MCF 10A (cell line): ENCODE measurements around the gene AAR2. TPM values are rescaled to one million over a fixed set of nuclear protein-coding genes. Genes with fewer than 3 reads are reported as not detected.

ENCODE experiments used
- BruUV-seq: library from RNA; stranded (reverse); fragments of 400-500 nt; replicated peaks from 2 replicates; lab custom pipeline; 2021; lab: Mats Ljungman, UMichigan
- CTCF ChIA-PET: fragments of 300-600 bp; sonication (Branson Sonifier 250); formaldehyde crosslinking; extraction: SDS; loops from one replicate; lab custom pipeline; 2021; ENCODE audit warnings: antibody characterized with exemption, inconsistent platforms; lab: Yijun Ruan, JAX
- POLR2A ChIA-PET: fragments of 300-600, 350-650 bp; sonication (Branson Sonifier 250); formaldehyde crosslinking; extraction: SDS; loops from one replicate; lab custom pipeline; 2020; ENCODE audit warnings: antibody characterized with exemption, inconsistent platforms; lab: Yijun Ruan, JAX
- DNase-seq: peaks from one replicate; pipeline ENCODE4 v3.0.0-alpha.2; 2018; ENCODE audit not compliant: unreplicated experiment
- H3K27ac Mint-ChIP-seq: one replicate; pipeline ENCODE4 v1.8.0; 2022; ENCODE audit warnings: mild to moderate bottlenecking, low read depth, mixed read lengths; ENCODE audit not compliant: unreplicated experiment
- H3K27me3 Mint-ChIP-seq: one replicate; pipeline ENCODE4 v1.8.0; 2022; ENCODE audit warnings: mixed read lengths; ENCODE audit not compliant: insufficient read depth, unreplicated experiment
- H3K36me3 Mint-ChIP-seq: one replicate; pipeline ENCODE4 v1.8.0; 2022; ENCODE audit warnings: mild to moderate bottlenecking, moderate library complexity, mixed read lengths; ENCODE audit not compliant: insufficient read depth, unreplicated experiment
- H3K4me1 Mint-ChIP-seq: one replicate; pipeline ENCODE4 v1.8.0; 2022; ENCODE audit warnings: mixed read lengths; ENCODE audit not compliant: insufficient read depth, unreplicated experiment
- H3K4me3 Mint-ChIP-seq: one replicate; pipeline ENCODE4 v1.8.0; 2022; ENCODE audit warnings: mild to moderate bottlenecking, moderate library complexity, mixed read lengths; ENCODE audit not compliant: unreplicated experiment
- H3K9me3 Mint-ChIP-seq: one replicate; pipeline ENCODE4 v1.8.0; 2022; ENCODE audit warnings: mixed read lengths; ENCODE audit not compliant: unreplicated experiment
- intact Hi-C: fragments of 100-400 bp; cut with micrococcal nuclease; formaldehyde crosslinking; loops from 2 replicates; pipeline ENCODE4 v1.14.1; 2022
- total RNA-seq: library from RNA; stranded (reverse); gene quantifications from 2 replicates; pipeline ENCODE4 v1.2.3, GENCODE V29; 2022
- TF ChIP-seq, protein P1 (sequence below): fragments of 200-600 bp; IDR thresholded peaks from one replicate; pipeline ENCODE4 v1.8.0; 2022; ENCODE audit warnings: antibody characterized with exemption, mild to moderate bottlenecking; ENCODE audit not compliant: unreplicated experiment

The AAR2 gene
- total RNA-seq, 1 experiment from 2014 or later: 21.0 TPM

DNA sequence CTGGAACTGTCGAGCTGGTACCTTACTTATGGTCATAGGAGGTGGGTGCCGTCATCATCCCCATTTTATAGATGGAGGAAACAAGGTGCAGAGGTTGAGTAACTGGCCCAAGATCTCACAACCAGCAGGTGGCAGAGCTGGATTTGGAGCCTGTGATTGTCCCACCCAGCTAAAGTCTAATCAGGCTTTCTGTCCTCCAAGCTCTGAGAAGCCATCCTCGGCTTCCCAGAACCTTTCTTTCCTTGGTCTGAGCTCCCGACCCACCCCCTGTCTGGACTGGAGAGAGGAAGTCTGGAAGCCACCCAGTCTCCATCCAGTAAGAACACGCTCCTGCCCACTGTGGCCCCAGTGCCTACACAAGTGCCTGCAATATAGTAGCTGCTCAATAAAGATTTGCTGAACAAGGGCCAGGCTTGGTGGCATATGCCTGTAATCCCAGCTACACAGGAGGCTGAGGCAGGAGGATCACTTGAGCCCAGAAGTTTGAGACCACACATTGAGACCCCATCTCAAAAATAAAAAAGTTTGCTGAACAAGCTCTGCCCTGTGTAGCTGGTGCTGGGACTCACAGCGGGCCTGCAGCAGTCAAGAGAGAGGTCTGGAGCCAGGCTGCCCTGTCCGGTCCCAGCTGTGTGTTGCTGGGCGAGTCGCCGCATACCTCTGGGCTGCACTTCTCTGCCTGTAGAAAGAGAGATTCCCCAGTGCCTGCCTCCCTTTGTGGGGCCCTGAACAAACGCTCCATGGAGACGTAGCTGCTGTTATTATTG is 37.3 kb downstream of the AAR2 start:
- peak; percentile 39 for DNase-seq
- H3K27ac Mint-ChIP-seq: no peak overlapping the region
- ChIA-PET POLR2A (no interaction called here), CTCF (interaction anchor here (0.6 to 5.3 kb wide), 13 partner anchors 9 to 544 kb away, joined by 3 to 45 read pairs (median 3); no protein-coding TSS in a partner anchor)
- no TSS peak for BruUV-seq
- intact Hi-C loops: no loop called here
- no peak overlapping the region for H3K4me3 Mint-ChIP-seq
- H3K9me3 Mint-ChIP-seq: no peaks in the 10 kb centered on the region
- TF ChIP-seq, protein P1, sequence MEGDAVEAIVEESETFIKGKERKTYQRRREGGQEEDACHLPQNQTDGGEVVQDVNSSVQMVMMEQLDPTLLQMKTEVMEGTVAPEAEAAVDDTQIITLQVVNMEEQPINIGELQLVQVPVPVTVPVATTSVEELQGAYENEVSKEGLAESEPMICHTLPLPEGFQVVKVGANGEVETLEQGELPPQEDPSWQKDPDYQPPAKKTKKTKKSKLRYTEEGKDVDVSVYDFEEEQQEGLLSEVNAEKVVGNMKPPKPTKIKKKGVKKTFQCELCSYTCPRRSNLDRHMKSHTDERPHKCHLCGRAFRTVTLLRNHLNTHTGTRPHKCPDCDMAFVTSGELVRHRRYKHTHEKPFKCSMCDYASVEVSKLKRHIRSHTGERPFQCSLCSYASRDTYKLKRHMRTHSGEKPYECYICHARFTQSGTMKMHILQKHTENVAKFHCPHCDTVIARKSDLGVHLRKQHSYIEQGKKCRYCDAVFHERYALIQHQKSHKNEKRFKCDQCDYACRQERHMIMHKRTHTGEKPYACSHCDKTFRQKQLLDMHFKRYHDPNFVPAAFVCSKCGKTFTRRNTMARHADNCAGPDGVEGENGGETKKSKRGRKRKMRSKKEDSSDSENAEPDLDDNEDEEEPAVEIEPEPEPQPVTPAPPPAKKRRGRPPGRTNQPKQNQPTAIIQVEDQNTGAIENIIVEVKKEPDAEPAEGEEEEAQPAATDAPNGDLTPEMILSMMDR: peak; percentile 24
- H3K36me3 Mint-ChIP-seq: no peaks in the 10 kb centered on the region
- H3K27me3 Mint-ChIP-seq: peaks cover 37% of the 10 kb centered on the region
- no peaks in the 10 kb centered on the region for H3K4me1 Mint-ChIP-seq

DNA sequence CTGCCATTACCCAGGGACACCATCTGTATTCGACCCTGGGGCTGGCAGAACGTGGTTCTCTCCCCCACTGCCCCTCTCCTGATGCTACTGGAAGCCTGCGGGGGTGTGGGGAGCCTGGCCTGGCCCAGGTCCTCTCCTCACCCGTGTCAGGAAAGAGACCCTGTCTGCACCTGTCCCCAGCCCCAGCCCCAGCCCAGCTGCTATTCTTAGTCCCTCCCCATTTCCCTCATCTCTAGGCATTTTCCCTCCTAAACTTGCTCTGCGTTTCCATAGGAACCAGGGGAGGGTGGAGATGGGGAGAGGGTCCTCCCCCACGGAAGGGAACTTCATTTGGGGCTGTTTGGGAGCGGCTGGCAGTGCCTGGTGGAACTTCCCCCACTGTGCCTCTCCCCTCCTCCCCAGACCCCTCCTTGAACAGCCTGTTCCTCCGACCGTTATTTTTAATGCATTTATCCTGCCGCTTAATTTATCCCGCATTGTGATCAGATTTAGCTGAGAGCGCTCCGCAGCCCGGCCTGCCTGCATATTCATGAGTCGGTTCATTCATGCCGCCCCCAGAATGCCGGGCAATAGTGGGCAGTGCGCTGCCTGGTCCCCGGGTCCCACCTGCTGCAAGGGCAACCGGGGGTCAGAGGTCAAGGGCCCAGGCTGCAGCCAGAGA is 38.0 kb downstream of the AAR2 start:
- ChIA-PET CTCF (interaction anchor here (0.6 to 5.3 kb wide), 9 partner anchors 9 to 743 kb away, joined by 3 to 45 read pairs (median 4); no protein-coding TSS in a partner anchor), POLR2A (no interaction called here)
- Mint-ChIP-seq H3K4me3 (no peak overlapping the region), H3K36me3 (no peaks in the 10 kb centered on the region), H3K9me3 (no peaks in the 10 kb centered on the region), H3K27ac (no peak overlapping the region), H3K27me3 (peaks cover 37% of the 10 kb centered on the region), H3K4me1 (no peaks in the 10 kb centered on the region)
- intact Hi-C loops: no loop called here
- no peak for DNase-seq
- BruUV-seq: no TSS peak
- TF ChIP-seq, protein P1: no peak

DNA sequence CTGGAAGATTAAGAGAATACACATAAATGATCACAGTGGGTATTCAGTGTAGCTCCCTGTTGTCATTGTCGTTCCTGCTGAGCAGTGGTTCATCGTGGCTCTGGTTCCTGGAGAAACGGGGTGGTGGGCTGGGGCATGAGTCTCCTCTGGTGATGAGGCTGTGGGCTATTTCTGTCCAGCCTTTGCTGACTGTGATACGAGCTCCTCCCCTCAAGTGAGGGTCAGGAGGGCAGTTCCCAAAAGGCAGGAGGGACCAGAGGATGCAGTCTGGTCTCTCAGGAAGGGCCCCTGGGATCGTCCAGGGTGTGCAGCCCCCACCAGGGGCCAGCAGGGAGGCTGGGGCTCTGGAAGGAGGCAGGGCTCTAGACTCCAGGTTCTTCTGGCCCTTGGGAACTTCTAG is 38.7 kb downstream of the AAR2 start:
- Mint-ChIP-seq H3K36me3 (no peaks in the 10 kb centered on the region), H3K9me3 (no peaks in the 10 kb centered on the region), H3K4me1 (no peaks in the 10 kb centered on the region), H3K27ac (no peak overlapping the region), H3K27me3 (peaks cover 42% of the 10 kb centered on the region), H3K4me3 (no peak overlapping the region)
- TF ChIP-seq, protein P1: no peak
- intact Hi-C loops: no loop called here
- POLR2A ChIA-PET: no interaction called here
- CTCF ChIA-PET: interaction anchor here (0.6 to 5.3 kb wide), 4 partner anchors 25 to 742 kb away, joined by 3 to 45 read pairs (median 4); no protein-coding TSS in a partner anchor
- BruUV-seq: no TSS peak
- no peak for DNase-seq
